Neural crest cell (in vitro differentiated cells): ENCODE results near the gene LSP1. TPM values are rescaled to one million over a fixed set of nuclear protein-coding genes. Genes with fewer than 3 reads are reported as not detected.

Source experiments
- DNase-seq: peaks from one replicate; pipeline ENCODE4 v3.0.0; 2021; ENCODE audit warnings: low read depth, mixed read lengths, low spot score
- H3K27ac Mint-ChIP-seq: one replicate; pipeline ENCODE4 v1.8.0; 2021; ENCODE audit warnings: mild to moderate bottlenecking, mixed read lengths; ENCODE audit not compliant: unreplicated experiment
- H3K27me3 Mint-ChIP-seq: 2 replicates; pipeline ENCODE4 v1.8.0; 2021; ENCODE audit warnings: low read depth, mild to moderate bottlenecking, mixed read lengths
- H3K36me3 Mint-ChIP-seq: 2 replicates; pipeline ENCODE4 v1.8.0; 2021; ENCODE audit warnings: low read depth, mild to moderate bottlenecking, mixed read lengths
- H3K4me1 Mint-ChIP-seq: 2 replicates; pipeline ENCODE4 v1.8.0; 2021; ENCODE audit warnings: mixed read lengths
- H3K4me3 Mint-ChIP-seq: one replicate; pipeline ENCODE4 v1.8.0; 2021; ENCODE audit warnings: mild to moderate bottlenecking, mixed read lengths
- H3K9me3 Mint-ChIP-seq: 2 replicates; pipeline ENCODE4 v1.8.0; 2021; ENCODE audit warnings: mixed read lengths
- CTCF ChIP-seq: fragments of 200-600 bp; sonication (generic); conservative IDR thresholded peaks from 2 replicates; pipeline ENCODE4 v1.5.0; 2021; ENCODE audit warnings: antibody characterized with exemption, mild to moderate bottlenecking
- total RNA-seq: library from RNA; stranded (reverse); gene quantifications from 2 replicates; pipeline ENCODE4 v1.2.1, GENCODE V29; 2021

LSP1 gene
- total RNA-seq, 1 donor from 2014 or later: not detected

GRCh38 chr11:1854132-1854948, 1.5 kb downstream of the LSP1 start:
- Mint-ChIP-seq H3K36me3 (no peaks in the 10 kb centered on the region), H3K4me3 (no peak overlapping the region), H3K9me3 (no peaks in the 10 kb centered on the region), H3K4me1 (no peaks in the 10 kb centered on the region), H3K27ac (no peak overlapping the region), H3K27me3 (no peaks in the 10 kb centered on the region)
- TF ChIP-seq CTCF: no peak
- DNase-seq: no peak

- Mint-ChIP-seq H3K27me3 (no peaks in the 10 kb centered on the region), H3K4me3 (no peak overlapping the region), H3K9me3 (no peaks in the 10 kb centered on the region), H3K36me3 (no peaks in the 10 kb centered on the region), H3K27ac (no peak overlapping the region), H3K4me1 (no peaks in the 10 kb centered on the region)
- no peak for TF ChIP-seq CTCF
- DNase-seq: no peak
Observed at GRCh38 chr11:1854949-1855885, 2.3 kb downstream of the LSP1 start.

GRCh38 chr11:1855886-1856265, 3.0 kb downstream of the LSP1 start:
- Mint-ChIP-seq H3K4me3 (no peak overlapping the region), H3K36me3 (no peaks in the 10 kb centered on the region), H3K27me3 (no peaks in the 10 kb centered on the region), H3K9me3 (no peaks in the 10 kb centered on the region), H3K4me1 (no peaks in the 10 kb centered on the region), H3K27ac (peak overlapping the region; percentile 12)
- no peak for DNase-seq
- TF ChIP-seq CTCF: no peak

- Mint-ChIP-seq H3K9me3 (no peaks in the 10 kb centered on the region), H3K27me3 (no peaks in the 10 kb centered on the region), H3K36me3 (no peaks in the 10 kb centered on the region), H3K4me1 (no peaks in the 10 kb centered on the region), H3K4me3 (no peak overlapping the region), H3K27ac (peak overlapping the region; percentile 12)
- no peak for DNase-seq
- TF ChIP-seq CTCF: no peak
Observed at GRCh38 chr11:1856306-1857005, 3.6 kb downstream of the LSP1 start.

GRCh38 chr11:1857064-1857463, 4.2 kb downstream of the LSP1 start:
- Mint-ChIP-seq H3K27me3 (no peaks in the 10 kb centered on the region), H3K27ac (no peak overlapping the region), H3K4me3 (no peak overlapping the region), H3K4me1 (no peaks in the 10 kb centered on the region), H3K9me3 (no peaks in the 10 kb centered on the region), H3K36me3 (no peaks in the 10 kb centered on the region)
- DNase-seq: no peak
- no peak for TF ChIP-seq CTCF
